ENCODE results near the gene FKBP5.
"Not testable (repeated sequence)": the region's sequence is repeated elsewhere in the genome, so short reads cannot be mapped to it uniquely, and the experiment has no call there.

The FKBP5 gene

DNA sequence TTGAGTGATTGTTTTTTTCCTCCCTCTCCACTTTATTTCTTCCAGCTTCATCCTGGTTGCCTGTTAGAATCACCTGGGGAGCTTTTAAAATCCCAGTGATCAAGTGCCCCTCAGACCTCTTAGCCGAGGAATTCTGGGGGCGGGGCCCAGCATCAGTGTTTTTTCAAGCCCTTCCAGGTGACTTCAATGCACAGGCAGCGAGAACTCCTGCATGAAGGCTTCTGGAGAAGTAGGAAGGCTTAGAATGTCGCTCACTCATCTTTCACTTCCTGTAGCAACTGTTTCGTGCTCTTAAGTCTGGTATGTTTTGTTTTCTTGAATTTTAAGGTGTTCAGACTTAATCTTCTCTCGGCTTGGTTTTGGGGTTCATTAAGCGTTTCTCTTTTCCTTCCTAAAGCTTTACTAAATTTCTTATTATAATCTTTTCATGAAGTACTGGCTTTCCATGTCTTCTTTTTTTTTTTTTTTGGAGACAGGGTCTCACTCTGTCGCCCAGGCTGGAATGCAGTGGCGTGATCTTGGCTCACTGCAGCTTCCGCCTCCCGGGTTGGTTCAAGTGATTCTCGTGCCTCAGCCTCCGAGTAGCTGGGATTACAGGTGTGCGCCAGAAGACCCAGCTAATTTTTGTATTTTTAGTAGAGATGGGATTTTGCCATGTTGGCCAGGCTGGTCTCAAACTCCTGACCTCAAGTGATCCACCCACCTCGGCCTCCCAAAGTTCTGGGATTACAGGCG lies 145.1 kb downstream of the FKBP5 start:
- TF ChIP-seq CTCF (IDR thresholded peaks at IDR 0.05; ENCODE audit: low read depth, low read length, missing control alignments) = no peak
- DNase-seq (ENCODE audit: low read depth) = no peak
- in situ Hi-C loops (cut with HindIII; ENCODE audit: low sequenced_read_pairs) = no loop called here
- no peak overlapping the region for H3K4me3 ChIP-seq (ENCODE audit: low read depth, low read length)

DNA sequence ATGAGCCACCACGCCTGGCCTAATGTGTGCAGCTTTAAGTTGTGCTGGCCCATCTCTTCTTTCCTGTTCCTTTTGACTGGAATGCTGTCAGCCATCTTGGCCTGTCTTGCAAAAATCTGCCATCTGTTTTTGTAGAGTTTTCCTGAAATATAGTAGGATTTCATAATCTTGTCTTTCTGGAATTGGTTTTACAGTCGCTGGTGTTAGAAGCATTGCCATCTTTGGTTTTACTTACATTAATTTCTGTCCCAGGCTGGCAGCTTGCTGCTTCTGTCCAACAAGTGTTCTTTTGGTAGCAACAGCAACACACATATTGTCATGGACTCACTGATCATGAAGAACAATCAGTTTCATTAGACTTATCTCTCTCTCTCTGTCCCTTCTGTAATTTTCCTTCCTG lies 146.9 kb downstream of the FKBP5 start:
- no peak for DNase-seq (ENCODE audit: low read depth)
- no peak overlapping the region for H3K4me3 ChIP-seq (ENCODE audit: low read depth, low read length)
- in situ Hi-C loops (cut with HindIII; ENCODE audit: low sequenced_read_pairs) = no loop called here
- TF ChIP-seq CTCF (IDR thresholded peaks at IDR 0.05; ENCODE audit: low read depth, low read length, missing control alignments) = no peak

DNA sequence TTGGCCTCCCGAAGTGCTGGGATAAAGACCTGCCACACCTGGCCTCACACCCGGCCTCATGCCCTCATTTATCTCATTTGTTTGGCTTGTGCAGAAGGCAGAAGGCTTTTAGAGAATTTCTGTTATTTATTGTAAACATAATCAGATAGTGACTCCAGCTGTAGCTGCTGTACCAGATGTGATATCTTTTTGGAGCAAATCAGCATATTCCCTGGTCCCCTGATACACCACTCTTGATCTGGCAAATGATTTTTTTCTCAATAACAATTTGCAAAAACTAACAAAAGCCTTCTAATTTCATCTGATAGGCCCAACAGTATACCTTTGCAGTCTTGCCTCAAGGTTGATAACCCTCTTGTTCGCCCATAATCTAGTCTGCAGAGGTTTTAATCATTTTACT lies 149.5 kb downstream of the FKBP5 start:
- in situ Hi-C loops (cut with HindIII; ENCODE audit: low sequenced_read_pairs) = no loop called here
- no peak for TF ChIP-seq CTCF (IDR thresholded peaks at IDR 0.05; ENCODE audit: low read depth, low read length, missing control alignments)
- H3K4me3 ChIP-seq (ENCODE audit: low read depth, low read length) = no peak overlapping the region
- no peak for DNase-seq (ENCODE audit: low read depth)

DNA sequence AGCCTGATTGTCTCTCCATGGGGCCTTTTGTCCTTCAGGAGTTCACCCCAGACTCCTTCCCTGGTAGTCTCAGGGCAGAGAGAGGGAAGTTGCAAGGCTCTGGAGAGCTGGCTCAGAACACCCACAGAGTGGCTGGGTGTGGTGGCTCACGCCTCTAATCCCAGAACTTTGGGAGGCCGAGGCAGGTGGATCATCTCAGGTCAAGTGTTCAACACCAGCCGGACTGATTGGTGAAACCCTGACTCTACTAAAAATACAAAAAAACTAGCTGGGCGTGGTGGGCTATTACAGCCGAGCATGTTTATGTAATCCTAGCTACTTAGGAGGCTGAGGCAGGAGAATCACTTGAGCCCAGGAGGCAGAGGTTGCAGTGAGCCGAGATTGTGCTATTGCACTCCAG lies 152.9 kb downstream of the FKBP5 start:
- in situ Hi-C loops (cut with HindIII; ENCODE audit: low sequenced_read_pairs) = not testable (repeated sequence)

GRCh38 chr6:35534407-35535170 lies 154.1 kb downstream of the FKBP5 start:
- TF ChIP-seq CTCF (IDR thresholded peaks at IDR 0.05; ENCODE audit: low read depth, low read length, missing control alignments) = no peak
- no peak overlapping the region for H3K4me3 ChIP-seq (ENCODE audit: low read depth, low read length)
- DNase-seq (ENCODE audit: low read depth) = no peak
- in situ Hi-C loops (cut with HindIII; ENCODE audit: low sequenced_read_pairs) = no loop called here

More for the DNA sequence above, 152.9 kb downstream of the FKBP5 start:
- not testable (repeated sequence) for DNase-seq (ENCODE audit: low read depth); H3K4me3 ChIP-seq (ENCODE audit: low read depth, low read length)

DNA sequence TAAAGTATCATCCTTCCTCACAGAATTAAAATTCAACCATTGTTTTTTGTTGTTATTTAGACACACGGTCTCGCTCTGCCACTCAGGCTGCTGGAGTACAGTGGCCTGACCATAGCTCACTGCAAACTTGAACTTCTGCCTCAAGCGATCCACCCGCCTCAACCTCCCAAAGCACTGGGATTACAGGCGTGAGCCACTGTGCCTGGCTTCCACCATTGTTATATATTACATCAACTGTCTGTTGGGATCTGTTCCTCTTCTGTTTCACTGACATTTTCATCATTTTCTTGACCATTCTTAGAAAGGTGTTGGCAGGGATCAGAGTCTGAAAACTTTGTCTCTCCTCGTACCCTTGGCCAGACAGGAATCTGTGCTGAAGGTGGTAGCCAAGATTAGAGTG lies 154.7 kb downstream of the FKBP5 start:
- H3K4me3 ChIP-seq (ENCODE audit: low read depth, low read length) = no peak overlapping the region
- in situ Hi-C loops (cut with HindIII; ENCODE audit: low sequenced_read_pairs) = no loop called here
- no peak for DNase-seq (ENCODE audit: low read depth)
- no peak for TF ChIP-seq CTCF (IDR thresholded peaks at IDR 0.05; ENCODE audit: low read depth, low read length, missing control alignments)

DNA sequence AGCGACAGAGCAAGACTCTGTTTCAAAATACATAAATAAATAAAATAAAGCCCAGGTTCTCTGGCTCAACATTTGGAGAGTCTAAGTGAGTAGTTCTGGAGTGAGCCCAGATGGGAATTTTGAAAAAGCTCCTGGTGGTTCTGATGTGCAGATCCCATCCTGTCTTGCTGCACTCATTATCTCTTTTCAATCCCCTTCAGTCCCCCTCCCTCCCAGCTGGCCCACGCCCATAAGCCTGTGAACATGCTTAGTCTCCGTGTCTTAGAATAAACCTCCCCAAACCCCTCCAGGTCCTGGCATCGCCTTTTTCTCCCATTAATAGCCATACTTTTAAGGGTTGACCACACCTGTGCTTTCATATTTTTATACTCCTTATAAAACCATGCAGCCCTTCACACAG lies 156.6 kb downstream of the FKBP5 start:
- in situ Hi-C loops (cut with HindIII; ENCODE audit: low sequenced_read_pairs) = no loop called here
- H3K4me3 ChIP-seq (ENCODE audit: low read depth, low read length) = no peak overlapping the region
- TF ChIP-seq CTCF (IDR thresholded peaks at IDR 0.05; ENCODE audit: low read depth, low read length, missing control alignments) = no peak
- DNase-seq (ENCODE audit: low read depth) = no peak
